IPS-15b (cell line): ENCODE results near the gene EXOC4.

Experiments used
- H3K27me3 ChIP-seq: one replicate; pipeline ENCODE4 v1.6.1; 2013; ENCODE audit warnings: low read length; ENCODE audit not compliant: control insufficient read depth, insufficient read depth
- H3K36me3 ChIP-seq: one replicate; pipeline ENCODE4 v1.6.1; 2013; ENCODE audit warnings: low read length; ENCODE audit not compliant: control insufficient read depth, insufficient read depth
- H3K4me1 ChIP-seq: one replicate; pipeline ENCODE4 v1.6.1; 2013; ENCODE audit warnings: mild to moderate bottlenecking, low read length; ENCODE audit not compliant: control insufficient read depth, insufficient read depth
- H3K4me3 ChIP-seq: one replicate; pipeline ENCODE4 v1.5.1; 2013; ENCODE audit warnings: low read depth, low read length
- H3K9ac ChIP-seq: one replicate; pipeline ENCODE4 v1.6.1; 2013; ENCODE audit warnings: low read depth, mild to moderate bottlenecking, low read length
- H3K9me3 ChIP-seq: one replicate; pipeline ENCODE4 v1.6.1; 2013; ENCODE audit warnings: mild to moderate bottlenecking, low read length; ENCODE audit not compliant: control insufficient read depth, insufficient read depth

The EXOC4 gene

GRCh38 chr7:133934977-133935330, 682.1 kb downstream of the EXOC4 start:
- H3K36me3 ChIP-seq: no peaks in the 10 kb centered on the region
- no peak overlapping the region for H3K9ac ChIP-seq
- H3K4me3 ChIP-seq: no peak overlapping the region
- peaks cover 19% of the 10 kb centered on the region for H3K4me1 ChIP-seq
- H3K27me3 ChIP-seq: no peaks in the 10 kb centered on the region
- H3K9me3 ChIP-seq: no peaks in the 10 kb centered on the region

GRCh38 chr7:133936074-133936473, 683.2 kb downstream of the EXOC4 start:
- Histone ChIP-seq H3K4me3 (no peak overlapping the region), H3K9me3 (no peaks in the 10 kb centered on the region), H3K4me1 (peaks cover 19% of the 10 kb centered on the region), H3K27me3 (no peaks in the 10 kb centered on the region), H3K36me3 (no peaks in the 10 kb centered on the region), H3K9ac (no peak overlapping the region)

GRCh38 chr7:133937786-133938185, 684.9 kb downstream of the EXOC4 start:
- Histone ChIP-seq H3K4me1 (peaks cover 17% of the 10 kb centered on the region), H3K9ac (no peak overlapping the region), H3K9me3 (no peaks in the 10 kb centered on the region), H3K4me3 (no peak overlapping the region), H3K27me3 (no peaks in the 10 kb centered on the region), H3K36me3 (no peaks in the 10 kb centered on the region)

GRCh38 chr7:133940368-133940767, 687.5 kb downstream of the EXOC4 start:
- H3K4me1 ChIP-seq: peaks cover 4% of the 10 kb centered on the region
- H3K9ac ChIP-seq: no peak overlapping the region
- no peaks in the 10 kb centered on the region for H3K9me3 ChIP-seq
- no peaks in the 10 kb centered on the region for H3K27me3 ChIP-seq
- H3K4me3 ChIP-seq: no peak overlapping the region
- no peaks in the 10 kb centered on the region for H3K36me3 ChIP-seq

GRCh38 chr7:133941496-133941895, 688.6 kb downstream of the EXOC4 start:
- H3K4me3 ChIP-seq: no peak overlapping the region
- no peaks in the 10 kb centered on the region for H3K27me3 ChIP-seq
- no peaks in the 10 kb centered on the region for H3K36me3 ChIP-seq
- H3K9me3 ChIP-seq: no peaks in the 10 kb centered on the region
- no peak overlapping the region for H3K9ac ChIP-seq
- H3K4me1 ChIP-seq: peaks cover 2% of the 10 kb centered on the region

GRCh38 chr7:133945497-133945896, 692.6 kb downstream of the EXOC4 start:
- no peak overlapping the region for H3K9ac ChIP-seq
- H3K9me3 ChIP-seq: no peaks in the 10 kb centered on the region
- no peaks in the 10 kb centered on the region for H3K36me3 ChIP-seq
- no peak overlapping the region for H3K4me3 ChIP-seq
- H3K27me3 ChIP-seq: no peaks in the 10 kb centered on the region
- peaks cover 3% of the 10 kb centered on the region for H3K4me1 ChIP-seq

- no peaks in the 10 kb centered on the region for H3K9me3 ChIP-seq
- no peak overlapping the region for H3K4me3 ChIP-seq
- H3K9ac ChIP-seq: no peak overlapping the region
- no peaks in the 10 kb centered on the region for H3K36me3 ChIP-seq
- peaks cover 6% of the 10 kb centered on the region for H3K4me1 ChIP-seq
- H3K27me3 ChIP-seq: no peaks in the 10 kb centered on the region
Measured at GRCh38 chr7:133947458-133948254, 694.8 kb downstream of the EXOC4 start.

- no peak overlapping the region for H3K9ac ChIP-seq
Measured at GRCh38 chr7:133948588-133948987, 695.7 kb downstream of the EXOC4 start.

GRCh38 chr7:133950855-133951254, 698.0 kb downstream of the EXOC4 start:
- no peaks in the 10 kb centered on the region for H3K27me3 ChIP-seq
- peaks cover 6% of the 10 kb centered on the region for H3K36me3 ChIP-seq
- H3K4me1 ChIP-seq: peaks cover 6% of the 10 kb centered on the region
- H3K4me3 ChIP-seq: no peak overlapping the region
- H3K9ac ChIP-seq: no peak overlapping the region
- peaks cover 7% of the 10 kb centered on the region for H3K9me3 ChIP-seq

More at GRCh38 chr7:133948588-133948987, 695.7 kb downstream of the EXOC4 start:
- Histone ChIP-seq H3K4me3 (no peak overlapping the region), H3K27me3 (no peaks in the 10 kb centered on the region), H3K9me3 (no peaks in the 10 kb centered on the region), H3K36me3 (no peaks in the 10 kb centered on the region), H3K4me1 (peaks cover 6% of the 10 kb centered on the region)

GRCh38 chr7:133955208-133955607, 702.3 kb downstream of the EXOC4 start:
- H3K9ac ChIP-seq: no peak overlapping the region
- no peaks in the 10 kb centered on the region for H3K27me3 ChIP-seq
- no peak overlapping the region for H3K4me3 ChIP-seq
- H3K9me3 ChIP-seq: peaks cover 7% of the 10 kb centered on the region
- peaks cover 6% of the 10 kb centered on the region for H3K36me3 ChIP-seq
- peaks cover 2% of the 10 kb centered on the region for H3K4me1 ChIP-seq

- Histone ChIP-seq H3K36me3 (peaks cover 6% of the 10 kb centered on the region), H3K27me3 (no peaks in the 10 kb centered on the region), H3K9me3 (peaks cover 7% of the 10 kb centered on the region), H3K9ac (no peak overlapping the region), H3K4me1 (no peaks in the 10 kb centered on the region), H3K4me3 (no peak overlapping the region)
Measured at GRCh38 chr7:133957845-133958244, 705.0 kb downstream of the EXOC4 start.

- Histone ChIP-seq H3K36me3 (peaks cover 6% of the 10 kb centered on the region), H3K4me1 (no peaks in the 10 kb centered on the region), H3K4me3 (no peak overlapping the region), H3K27me3 (no peaks in the 10 kb centered on the region), H3K9ac (no peak overlapping the region), H3K9me3 (peaks cover 7% of the 10 kb centered on the region)
Measured at GRCh38 chr7:133958822-133959221, 705.9 kb downstream of the EXOC4 start.
